GM19397 (cell line): ENCODE measurements around the gene GPRIN2.
A peak's percentile ranks its signal among the peaks of the same experiment; 100 is the strongest.
"Not testable (repeated sequence)": the region's sequence is repeated elsewhere in the genome, so short reads cannot be mapped to it uniquely, and the experiment has no call there.

Experiments used
- ATAC-seq: cut with Tn5 transposase; IDR thresholded peaks from one replicate; pipeline ENCODE4 v1.9.1; 2021; ENCODE audit warnings: mild to moderate bottlenecking, moderate library complexity; ENCODE audit not compliant: unreplicated experiment

Gene GPRIN2

GRCh38 chr10:46570655-46571054, 14.2 kb upstream of the GPRIN2 start:
- ATAC-seq: not testable (repeated sequence)

GRCh38 chr10:46567151-46567550, 10.7 kb upstream of the GPRIN2 start:
- ATAC-seq: not testable (repeated sequence)

DNA sequence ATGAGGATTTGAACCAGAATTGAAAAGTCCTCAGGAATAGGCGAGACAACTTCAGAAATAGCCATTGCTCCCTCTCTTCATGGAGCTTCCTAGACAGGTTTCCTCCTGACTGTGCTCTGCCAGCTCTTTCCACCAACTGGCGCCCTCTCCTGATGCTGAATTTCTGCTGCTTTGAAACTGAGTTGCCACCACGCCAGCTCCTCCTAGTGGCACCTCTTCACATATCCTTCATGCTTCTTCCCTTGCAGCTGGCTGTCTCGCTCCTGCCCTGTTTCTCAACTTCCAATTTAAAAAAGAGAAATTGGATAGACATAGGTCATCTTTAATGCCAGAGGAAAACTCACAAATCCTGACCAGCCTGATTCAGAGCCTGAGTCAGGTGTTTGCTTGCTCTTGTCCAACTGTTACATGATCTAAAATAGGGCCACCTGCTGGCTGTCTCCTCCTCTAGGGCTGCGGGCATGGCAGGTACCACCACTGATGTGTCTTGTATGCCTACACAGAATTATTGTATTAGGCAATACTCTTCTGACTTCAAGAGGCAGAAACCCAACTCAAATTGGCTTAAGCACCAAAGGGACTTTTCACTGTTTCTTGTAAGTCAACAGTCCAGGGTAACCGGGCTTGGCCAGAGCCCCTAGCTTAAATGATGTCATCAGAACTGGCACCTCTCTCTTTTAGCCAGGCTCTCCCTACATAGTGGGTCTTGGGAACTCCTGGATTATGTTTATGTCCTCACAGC, 9.3 kb upstream of the GPRIN2 start:
- ATAC-seq: peak; percentile 52

DNA sequence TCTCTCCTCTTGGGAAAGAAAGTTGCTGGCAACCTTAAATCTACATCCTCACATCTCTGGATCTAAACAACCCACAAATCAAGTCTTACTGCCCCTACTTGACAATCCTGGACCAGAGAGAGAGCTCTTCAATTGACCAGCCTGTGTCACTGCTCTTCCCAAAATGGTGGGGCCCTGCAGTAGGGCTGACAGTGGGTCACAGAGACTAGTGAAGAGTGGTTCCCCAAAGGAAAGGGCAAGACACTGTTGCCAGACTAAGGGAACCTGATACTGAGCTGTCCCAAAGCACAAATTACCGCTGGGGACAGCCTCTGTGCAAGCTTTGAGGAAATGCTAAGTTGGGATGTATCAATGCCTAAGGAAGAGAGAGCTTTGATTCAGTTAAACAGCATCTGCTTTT, 4.5 kb upstream of the GPRIN2 start:
- no peak for ATAC-seq

DNA sequence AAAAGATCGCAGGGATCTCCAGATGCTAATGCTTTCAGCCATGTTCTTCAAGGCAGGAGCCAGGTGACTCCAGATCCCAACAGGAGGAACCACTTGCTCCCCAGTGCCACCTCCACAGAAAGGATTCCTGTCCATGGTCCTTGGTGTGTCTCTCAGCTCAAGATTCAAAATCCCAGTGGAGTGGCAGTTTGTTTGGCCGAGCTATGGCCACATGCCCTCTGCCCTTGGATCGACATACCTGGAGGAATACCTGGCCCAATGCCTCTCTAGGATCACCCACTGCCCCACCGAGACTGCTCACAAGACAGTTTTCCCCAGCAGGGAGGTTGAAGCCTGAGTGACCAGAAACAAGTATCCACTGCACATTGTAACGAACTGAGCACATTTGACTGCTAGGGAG, 3.9 kb upstream of the GPRIN2 start:
- no peak for ATAC-seq

DNA sequence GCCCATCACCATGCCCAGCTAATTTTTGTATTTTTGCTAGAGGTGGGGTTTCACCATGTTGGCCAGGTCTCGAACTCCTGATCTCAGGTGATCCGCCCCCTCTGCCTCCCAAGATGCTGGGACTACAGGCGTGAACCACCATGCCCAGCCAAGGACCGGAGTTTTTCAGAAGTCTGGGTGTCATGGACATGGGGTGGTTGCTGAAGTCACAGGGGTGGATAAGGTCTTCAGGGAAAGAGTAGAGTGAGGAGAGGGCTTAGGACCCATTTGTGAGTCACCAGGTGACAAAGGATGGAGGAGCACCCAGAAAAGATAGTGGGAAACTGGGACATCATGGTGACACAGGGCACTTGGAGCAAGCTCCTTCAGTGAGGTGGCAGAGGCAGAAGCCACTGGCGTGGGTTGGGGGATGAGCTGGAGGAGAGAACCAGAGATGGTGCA, 2.8 kb upstream of the GPRIN2 start:
- ATAC-seq: no peak

DNA sequence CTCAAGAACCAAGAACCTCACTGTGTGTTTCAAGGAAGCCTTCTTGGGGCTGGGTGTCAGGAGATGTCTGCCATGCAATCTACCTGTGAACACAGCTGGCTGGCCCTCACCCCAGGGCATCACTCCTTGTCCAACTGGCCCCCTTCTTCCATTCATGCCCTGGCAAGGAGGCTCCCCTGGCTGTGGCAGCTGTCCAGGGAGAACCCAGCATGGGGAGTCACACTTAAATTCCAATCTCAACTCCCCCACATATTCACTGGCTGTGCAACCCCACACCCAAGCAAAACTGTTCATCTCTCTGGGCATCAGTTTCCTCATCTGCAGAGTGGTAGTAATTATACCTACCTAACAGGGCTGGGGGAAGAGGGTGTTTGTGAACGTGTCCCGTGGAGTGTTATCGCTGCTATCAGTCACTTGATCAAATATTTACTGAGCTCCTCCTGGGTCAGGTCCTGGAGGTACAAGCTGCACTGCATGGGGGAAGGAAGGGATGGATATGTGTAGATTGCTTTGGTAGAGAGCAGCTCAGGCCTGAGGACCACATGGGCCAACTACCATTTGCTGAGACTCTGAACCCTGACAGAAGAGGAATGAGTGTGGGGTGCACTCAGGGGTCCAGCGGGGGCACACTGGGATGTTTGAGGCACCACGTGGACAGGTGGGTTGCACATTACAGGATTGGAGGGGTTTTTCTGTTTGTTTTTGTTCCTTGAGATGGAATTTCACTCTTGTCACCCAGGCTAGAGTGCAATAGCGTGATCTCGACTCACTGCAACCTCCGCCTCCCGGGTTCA, 2.1 kb upstream of the GPRIN2 start:
- no peak for ATAC-seq

DNA sequence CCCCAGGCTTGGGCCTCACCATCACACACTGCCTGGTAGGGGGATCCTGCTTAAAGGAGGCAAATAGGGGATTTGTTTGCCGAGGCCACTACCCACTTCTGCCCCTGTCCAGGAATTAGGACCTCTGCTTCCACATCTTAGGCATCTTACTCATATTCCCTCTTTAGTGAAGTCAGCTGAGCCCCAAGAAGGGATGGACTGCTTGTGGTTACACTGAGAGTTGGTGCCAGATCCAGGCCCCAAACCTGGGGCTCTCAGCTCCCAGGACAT, 1.6 kb upstream of the GPRIN2 start:
- no peak for ATAC-seq

GRCh38 chr10:46557319-46558121, 1.1 kb upstream of the GPRIN2 start:
- ATAC-seq: no peak

- no peak for ATAC-seq
Measured at GRCh38 chr10:46555713-46556514, 544 bp downstream of the GPRIN2 start.

DNA sequence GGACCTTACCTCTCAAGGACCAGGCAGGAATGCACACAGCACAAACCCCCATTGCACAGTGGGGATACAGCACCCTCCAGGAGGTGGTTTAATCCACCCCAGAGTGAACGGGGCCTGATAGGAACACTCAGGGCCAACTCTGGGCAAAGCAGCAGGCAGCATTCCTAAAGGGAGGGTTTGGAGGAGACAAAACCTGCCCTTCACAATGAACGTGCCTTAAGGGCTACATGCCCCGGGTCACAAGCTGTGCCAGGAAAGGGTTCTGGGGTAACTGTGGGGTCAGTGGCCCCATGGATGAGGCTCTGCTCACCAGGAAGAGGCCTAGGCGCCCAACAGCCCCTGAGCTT, 1.1 kb downstream of the GPRIN2 start:
- no peak for ATAC-seq

- no peak for ATAC-seq
Measured at GRCh38 chr10:46554166-46554781, 2.2 kb downstream of the GPRIN2 start.

- ATAC-seq: no peak
Measured at GRCh38 chr10:46553238-46554049, 3.0 kb downstream of the GPRIN2 start.

GRCh38 chr10:46552526-46553237, 3.8 kb downstream of the GPRIN2 start:
- no peak for ATAC-seq

GRCh38 chr10:46551701-46552525, 4.5 kb downstream of the GPRIN2 start:
- ATAC-seq: no peak

DNA sequence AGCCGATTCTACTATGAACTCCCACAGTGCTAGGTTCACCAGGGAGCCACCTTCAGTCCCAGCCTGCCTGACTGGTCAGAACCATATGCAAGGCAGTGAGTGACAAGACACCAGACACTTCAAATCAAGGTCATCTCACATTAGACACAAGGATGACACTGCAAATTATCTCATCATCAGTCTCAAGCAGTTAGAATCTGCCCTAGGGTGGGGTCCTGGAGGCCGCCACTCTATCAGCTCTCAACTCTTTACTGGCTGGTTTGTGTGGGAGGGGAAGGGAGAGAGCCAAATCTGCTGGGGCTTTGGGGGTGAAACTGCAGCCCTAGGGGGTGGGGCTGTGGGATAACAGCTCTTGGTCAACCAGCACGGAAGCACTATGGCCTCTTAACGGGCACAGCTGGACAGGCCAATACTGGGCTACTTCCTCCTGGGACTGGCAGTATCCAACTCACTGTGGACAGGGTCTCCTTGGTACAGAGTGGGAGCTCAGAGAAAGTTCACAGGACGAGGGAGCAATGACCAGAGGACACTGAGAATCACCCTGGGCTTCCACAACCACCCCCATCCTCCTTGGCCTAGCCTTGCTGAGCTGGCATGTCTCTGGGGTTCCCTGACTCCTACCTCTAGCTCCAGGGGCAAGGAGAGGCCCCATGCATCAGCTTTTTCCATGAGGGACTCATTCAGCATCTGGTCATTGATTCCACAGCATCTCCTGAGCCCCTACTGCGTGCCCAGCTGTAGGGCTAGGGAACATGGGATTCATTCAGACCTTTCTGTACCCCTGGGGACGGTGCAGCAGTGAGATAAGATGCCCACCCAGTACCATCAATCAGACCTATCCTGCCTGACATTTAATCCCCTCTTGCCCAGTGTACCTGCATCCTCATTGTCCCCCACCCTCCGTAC, 5.4 kb downstream of the GPRIN2 start:
- no peak for ATAC-seq

- no peak for ATAC-seq
Measured at GRCh38 chr10:46550076-46550790, 6.2 kb downstream of the GPRIN2 start.
